ENCODE results near the gene CAPZA1. TPM values are rescaled to one million over a fixed set of nuclear protein-coding genes. Genes with fewer than 3 reads are reported as not detected.

The CAPZA1 gene
- total RNA-seq, 2 donors from 2014 or later: 87.3 to 144 TPM

GRCh38 chr1:112603012-112603411 lies 16.6 kb upstream of the CAPZA1 start:
- Histone ChIP-seq H3K4me1 (ENCODE audit: control insufficient read depth in 1 of 2, low read depth in 2 of 2) (no peaks in the 10 kb centered on the region), H3K4me3 (no peak overlapping the region), H3K27ac (no peak overlapping the region), H3K36me3 (peaks cover 10% of the 10 kb centered on the region), H3K9me3 (no peaks in the 10 kb centered on the region), H3K27me3 (replicated peaks; ENCODE audit: insufficient read depth) (no peaks in the 10 kb centered on the region)
- DNase-seq (ENCODE audit: low spot score): no peak
- no peak for TF ChIP-seq CTCF (IDR thresholded peaks at IDR 0.05)
- no peak for ATAC-seq (ENCODE audit: insufficient number of reproducible peaks, low FRiP score, low read depth)

DNA sequence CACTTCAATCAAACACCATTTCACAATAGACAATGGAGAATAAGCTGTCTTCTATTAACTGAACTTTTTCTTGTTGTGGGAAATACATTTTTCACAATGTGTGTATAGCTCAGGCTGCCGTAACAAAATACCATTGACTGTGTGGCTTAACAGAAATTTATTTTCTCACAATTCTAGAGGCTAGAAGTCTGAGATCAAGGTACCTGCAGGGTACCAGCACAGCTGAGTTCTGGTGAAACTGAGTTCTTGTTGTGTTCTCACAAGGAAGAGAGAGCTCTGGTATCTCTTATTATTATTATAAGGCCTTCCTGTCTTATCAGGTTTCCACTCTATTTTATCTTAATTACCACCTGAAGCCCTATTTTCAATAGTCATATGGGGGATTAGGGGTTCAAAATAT lies 16.1 kb upstream of the CAPZA1 start:
- no peak for ATAC-seq (ENCODE audit: insufficient number of reproducible peaks, low FRiP score, low read depth)
- Histone ChIP-seq H3K36me3 (peaks cover 13% of the 10 kb centered on the region), H3K27ac (no peak overlapping the region), H3K9me3 (no peaks in the 10 kb centered on the region), H3K4me1 (ENCODE audit: control insufficient read depth in 1 of 2, low read depth in 2 of 2) (no peaks in the 10 kb centered on the region), H3K4me3 (no peak overlapping the region), H3K27me3 (replicated peaks; ENCODE audit: insufficient read depth) (no peaks in the 10 kb centered on the region)
- DNase-seq (ENCODE audit: low spot score): no peak
- TF ChIP-seq CTCF (IDR thresholded peaks at IDR 0.05): no peak

- Histone ChIP-seq H3K4me1 (ENCODE audit: control insufficient read depth in 1 of 2, low read depth in 2 of 2) (no peaks in the 10 kb centered on the region), H3K27ac (no peak overlapping the region), H3K36me3 (peaks cover 25% of the 10 kb centered on the region), H3K4me3 (no peak overlapping the region), H3K27me3 (replicated peaks; ENCODE audit: insufficient read depth) (no peaks in the 10 kb centered on the region), H3K9me3 (no peaks in the 10 kb centered on the region)
- ATAC-seq (ENCODE audit: insufficient number of reproducible peaks, low FRiP score, low read depth) (no peak), DNase-seq (ENCODE audit: low spot score) (no peak)
- no peak for TF ChIP-seq CTCF (IDR thresholded peaks at IDR 0.05)
Observed at GRCh38 chr1:112605633-112606327, 13.9 kb upstream of the CAPZA1 start.

GRCh38 chr1:112614460-112615065 lies 5.1 kb upstream of the CAPZA1 start:
- no peak overlapping the region for H3K27ac ChIP-seq
- DNase-seq (ENCODE audit: low spot score): no peak
- H3K4me1 ChIP-seq (ENCODE audit: control insufficient read depth in 1 of 2, low read depth in 2 of 2): peaks cover 0 to 12% of the 10 kb centered on the region in 2 donors
- TF ChIP-seq CTCF (IDR thresholded peaks at IDR 0.05): peak; percentile 23
- H3K9me3 ChIP-seq: no peaks in the 10 kb centered on the region
- no peaks in the 10 kb centered on the region for H3K27me3 ChIP-seq (replicated peaks; ENCODE audit: insufficient read depth)
- peaks cover 13% of the 10 kb centered on the region for H3K36me3 ChIP-seq
- ATAC-seq (ENCODE audit: insufficient number of reproducible peaks, low FRiP score, low read depth): no peak
- H3K4me3 ChIP-seq: no peak overlapping the region

GRCh38 chr1:112618114-112618720 lies 1.4 kb upstream of the CAPZA1 start:
- H3K4me1 ChIP-seq (ENCODE audit: control insufficient read depth in 1 of 2, low read depth in 2 of 2): peaks cover 19 to 43% of the 10 kb centered on the region in 2 donors
- peak overlapping the region; percentile 85 for H3K4me3 ChIP-seq
- no peak for ATAC-seq (ENCODE audit: insufficient number of reproducible peaks, low FRiP score, low read depth)
- no peak for DNase-seq (ENCODE audit: low spot score)
- H3K27me3 ChIP-seq (replicated peaks; ENCODE audit: insufficient read depth): no peaks in the 10 kb centered on the region
- peak overlapping the region; percentile 94 to 99 for H3K27ac ChIP-seq
- H3K36me3 ChIP-seq: no peaks in the 10 kb centered on the region
- no peak for TF ChIP-seq CTCF (IDR thresholded peaks at IDR 0.05)
- no peaks in the 10 kb centered on the region for H3K9me3 ChIP-seq

Measured in thoracic aorta (tissue), 2 donors.